Left renal pelvis (tissue), 4 donors: ENCODE data around the gene CXXC5. TPM values are rescaled to one million over a fixed set of nuclear protein-coding genes. Genes with fewer than 3 reads are reported as not detected.

Experiments used
- polyA plus RNA-seq, 4 donors: library from polyadenylated mRNA; unstranded; fragments of 120-200 nt; gene quantifications; one replicate each; pipeline ENCODE4 v1.2.1, GENCODE V29; 2013; ENCODE audit not compliant: insufficient read length in 4 of 4

The CXXC5 gene
- polyA plus RNA-seq, 4 donors = 36.2 to 215 (median 213) TPM

Other genes with a start within 250 kb of the CXXC5 start
- gene SPATA24, start 244.3 kb upstream of the CXXC5 start, polyA plus RNA-seq = 10 to 100 TPM in 2 of 4 donors, 1 to 10 TPM in 2; 2.7 to 14.4 (median 11.6) TPM
- gene DNAJC18, start 208.8 kb upstream of the CXXC5 start, polyA plus RNA-seq = 10 to 100 TPM; 24.0 to 35.0 (median 32.9) TPM
- gene ECSCR, start 185.6 kb upstream of the CXXC5 start, polyA plus RNA-seq = 10 to 100 TPM; 21.5 to 26.3 (median 23.4) TPM
- under 1 TPM in 2 of 4 donors, not detected in 2; 0.07 to 0.08 TPM for gene SMIM33, start 177.3 kb upstream of the CXXC5 start, polyA plus RNA-seq
- gene STING1, start 165.6 kb upstream of the CXXC5 start, polyA plus RNA-seq = 10 to 100 TPM; 29.6 to 65.9 (median 33.6) TPM
- gene UBE2D2, start 87.0 kb upstream of the CXXC5 start, polyA plus RNA-seq = 100 to 1,000 TPM; 144 to 207 (median 171) TPM
- 1 to 10 TPM; 1.5 to 2.5 (median 2.1) TPM for gene PSD2, start 147.5 kb downstream of the CXXC5 start, polyA plus RNA-seq